Adrenal gland (tissue), 5 donors: Measurements from ENCODE around the gene STOML3.

Experiments
- POLR2A ChIP-seq, 2 donors: fragments of 450-650 bp; IDR thresholded peaks; one replicate each; pipeline ENCODE4 v1.6.1; 2017; ENCODE audit warnings: antibody characterized with exemption in 2 of 2, mild to moderate bottlenecking in 2 of 2, moderate library complexity in 1 of 2
- TF ChIP-seq, protein P1 (sequence below), 6 experiments: fragments of 450-650 bp in 4 of 6; fragments of 200-600 bp in 2 of 6; sonication (generic) in 1 of 6; IDR thresholded peaks; 1 replicate in 5 of 6; 2 replicates in 1 of 6; pipeline versions ENCODE4 v1.5.1 to v1.8.0; 2016 to 2021; ENCODE audit warnings: antibody characterized with exemption in 6 of 6, mild to moderate bottlenecking in 2 of 6, moderate library complexity in 1 of 6
- donor health status: DM: no; HTN: no; CAD: no.

GRCh38 chr13:38947054-38947453 lies 43.6 kb downstream of the STOML3 start:
- TF ChIP-seq, protein P1, sequence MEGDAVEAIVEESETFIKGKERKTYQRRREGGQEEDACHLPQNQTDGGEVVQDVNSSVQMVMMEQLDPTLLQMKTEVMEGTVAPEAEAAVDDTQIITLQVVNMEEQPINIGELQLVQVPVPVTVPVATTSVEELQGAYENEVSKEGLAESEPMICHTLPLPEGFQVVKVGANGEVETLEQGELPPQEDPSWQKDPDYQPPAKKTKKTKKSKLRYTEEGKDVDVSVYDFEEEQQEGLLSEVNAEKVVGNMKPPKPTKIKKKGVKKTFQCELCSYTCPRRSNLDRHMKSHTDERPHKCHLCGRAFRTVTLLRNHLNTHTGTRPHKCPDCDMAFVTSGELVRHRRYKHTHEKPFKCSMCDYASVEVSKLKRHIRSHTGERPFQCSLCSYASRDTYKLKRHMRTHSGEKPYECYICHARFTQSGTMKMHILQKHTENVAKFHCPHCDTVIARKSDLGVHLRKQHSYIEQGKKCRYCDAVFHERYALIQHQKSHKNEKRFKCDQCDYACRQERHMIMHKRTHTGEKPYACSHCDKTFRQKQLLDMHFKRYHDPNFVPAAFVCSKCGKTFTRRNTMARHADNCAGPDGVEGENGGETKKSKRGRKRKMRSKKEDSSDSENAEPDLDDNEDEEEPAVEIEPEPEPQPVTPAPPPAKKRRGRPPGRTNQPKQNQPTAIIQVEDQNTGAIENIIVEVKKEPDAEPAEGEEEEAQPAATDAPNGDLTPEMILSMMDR (IDR thresholded peaks at IDR 0.05) = no peak
- TF ChIP-seq POLR2A (IDR thresholded peaks at IDR 0.05) = no peak
